PFSK-1 (cell line): ENCODE data around the gene PTPMT1.

ENCODE experiments used
- FOXP2 ChIP-seq: optimal IDR thresholded peaks from 2 replicates; pipeline ENCODE3; 2011; ENCODE audit warnings: borderline replicate concordance, control low read depth, inconsistent platforms; ENCODE audit not compliant: insufficient read depth; ENCODE audit errors: extremely low read length, extremely low read depth
- POLR2AphosphoS5 ChIP-seq: IDR thresholded peaks from 2 replicates; pipeline ENCODE4 v1.6.1; 2012; ENCODE audit warnings: low read depth, mild to moderate bottlenecking, control low read depth, low read length, moderate library complexity
- SIN3A ChIP-seq: IDR thresholded peaks from 2 replicates; pipeline ENCODE4 v1.6.1; 2012; ENCODE audit warnings: mild to moderate bottlenecking, low read length, moderate library complexity, borderline replicate concordance; ENCODE audit not compliant: insufficient read depth

DNA sequence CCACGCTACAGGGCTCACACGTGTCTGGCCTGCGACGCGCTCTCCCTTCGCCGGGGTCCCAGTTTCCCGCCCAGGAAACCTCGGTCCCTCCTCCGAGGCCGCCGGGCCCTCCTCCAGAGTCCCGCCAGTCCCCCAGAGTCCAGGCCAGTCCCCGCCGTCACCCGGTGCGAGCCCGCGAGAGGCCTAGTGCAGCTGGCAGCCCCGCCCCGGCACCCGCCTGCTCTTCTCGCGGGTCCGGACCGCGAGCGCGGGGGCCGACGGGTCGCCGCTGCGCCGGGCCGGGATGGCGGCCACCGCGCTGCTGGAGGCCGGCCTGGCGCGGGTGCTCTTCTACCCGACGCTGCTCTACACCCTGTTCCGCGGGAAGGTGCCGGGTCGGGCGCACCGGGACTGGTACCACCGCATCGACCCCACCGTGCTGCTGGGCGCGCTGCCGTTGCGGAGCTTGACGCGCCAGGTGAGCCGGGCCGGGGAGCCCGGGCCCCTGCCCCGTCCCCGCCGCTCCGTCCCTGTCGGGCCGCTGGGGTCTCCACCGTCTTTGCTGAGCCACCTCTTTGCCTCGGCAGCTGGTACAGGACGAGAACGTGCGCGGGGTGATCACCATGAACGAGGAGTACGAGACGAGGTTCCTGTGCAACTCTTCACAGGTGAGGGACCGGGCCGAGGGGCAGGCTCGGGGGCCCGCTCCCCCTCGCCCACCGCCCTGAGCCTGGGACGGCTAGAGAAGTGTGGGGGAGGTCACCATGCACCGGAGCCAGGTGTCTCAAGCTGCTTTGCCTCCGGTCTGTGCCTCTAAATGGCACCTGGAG is at the start of gene PTPMT1:
- TF ChIP-seq FOXP2 (peak; percentile 51), SIN3A (peak; percentile 79; the same call in 1 of the 2 replicates), POLR2AphosphoS5 (peak; percentile 53; the same call in 1 of the 2 replicates)
